Fibroblast of upper back skin (primary cell): ENCODE data around the gene DPP4.
"Not testable (repeated sequence)": the region's sequence is repeated elsewhere in the genome, so short reads cannot be mapped to it uniquely, and the experiment has no call there.

ENCODE experiments used
- DNase-seq: peaks from one replicate; pipeline ENCODE4 v3.0.0-alpha.2; 2013

DPP4 gene

DNA sequence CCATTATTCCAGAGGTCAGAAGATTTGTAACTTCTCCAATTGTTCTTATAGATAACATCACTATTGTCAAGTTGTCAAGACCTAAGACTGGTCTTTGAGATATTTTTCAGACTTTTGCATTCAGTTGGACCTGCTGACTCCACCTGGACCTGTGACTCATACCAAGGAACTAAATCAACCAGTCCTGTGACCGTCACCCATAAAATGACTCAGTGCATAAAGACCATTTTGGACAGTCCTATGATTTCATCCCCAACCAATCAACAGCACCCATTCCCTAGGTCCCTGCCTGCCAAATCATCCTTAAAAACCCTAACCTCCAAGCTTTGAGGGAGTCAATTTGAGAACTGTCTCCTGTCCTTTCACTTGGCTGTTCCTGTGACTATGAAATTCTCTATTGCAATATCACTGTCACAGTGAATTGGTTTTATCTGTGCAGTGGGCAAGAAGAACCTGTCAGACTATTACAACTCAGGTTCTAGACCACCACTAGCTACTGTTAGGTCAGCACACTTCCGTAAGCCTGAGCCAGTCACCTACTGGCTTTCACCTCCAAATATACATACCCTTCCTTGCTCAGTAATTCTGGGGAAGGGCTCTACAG, 17.1 kb downstream of the DPP4 start:
- no peak for DNase-seq

DNA sequence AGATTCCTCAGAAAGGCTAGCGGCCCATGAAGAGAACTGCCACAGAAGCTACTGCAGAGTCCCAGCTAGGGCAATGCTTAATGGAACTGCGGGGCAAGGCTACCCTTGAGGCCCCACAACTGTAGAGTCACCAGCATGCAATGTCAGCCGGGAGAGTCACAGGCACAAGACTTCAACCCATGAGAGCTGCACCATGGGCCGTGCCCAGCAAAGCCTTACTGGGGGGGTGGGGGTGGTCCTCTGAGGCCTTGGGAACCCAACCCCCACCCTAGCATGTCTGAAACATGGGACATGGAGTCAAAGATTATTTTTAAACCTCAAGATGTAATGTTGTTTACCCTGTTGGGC, 20.2 kb downstream of the DPP4 start:
- no peak for DNase-seq

DNA sequence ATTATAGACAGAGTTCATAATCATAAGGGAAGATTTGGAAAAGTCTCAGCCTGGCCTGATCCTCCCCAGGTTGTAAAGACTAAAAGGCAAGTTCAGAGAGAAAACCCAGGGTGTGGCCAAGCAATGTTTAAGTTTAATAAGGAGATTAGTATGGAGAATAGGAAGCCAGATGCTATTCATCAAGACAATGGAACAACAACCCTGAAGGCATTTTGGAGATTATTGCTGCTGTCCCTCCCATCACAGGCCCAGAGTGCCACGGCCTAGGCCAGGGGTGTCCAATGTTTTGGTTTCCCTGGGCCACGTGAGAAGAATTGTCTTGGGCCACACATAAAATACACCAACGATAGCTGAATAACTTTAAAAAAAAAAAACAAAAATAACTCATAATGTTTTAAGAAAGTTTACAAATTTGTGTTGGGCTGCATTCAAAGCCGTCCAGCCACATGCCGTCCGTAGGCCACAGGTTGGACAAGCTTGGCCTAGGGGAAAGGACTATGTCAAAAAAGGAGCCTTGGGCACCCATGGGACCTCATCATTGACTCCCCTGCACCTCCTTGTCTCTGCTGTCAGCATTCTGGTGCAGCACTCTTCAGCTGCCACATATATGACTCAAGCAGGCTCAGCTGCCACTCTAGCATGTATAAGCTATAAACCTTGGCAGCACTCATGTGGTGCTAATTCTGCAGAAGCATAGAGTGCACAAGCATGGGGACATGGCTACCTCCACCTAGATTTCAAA, 20.8 kb downstream of the DPP4 start:
- no peak for DNase-seq

DNA sequence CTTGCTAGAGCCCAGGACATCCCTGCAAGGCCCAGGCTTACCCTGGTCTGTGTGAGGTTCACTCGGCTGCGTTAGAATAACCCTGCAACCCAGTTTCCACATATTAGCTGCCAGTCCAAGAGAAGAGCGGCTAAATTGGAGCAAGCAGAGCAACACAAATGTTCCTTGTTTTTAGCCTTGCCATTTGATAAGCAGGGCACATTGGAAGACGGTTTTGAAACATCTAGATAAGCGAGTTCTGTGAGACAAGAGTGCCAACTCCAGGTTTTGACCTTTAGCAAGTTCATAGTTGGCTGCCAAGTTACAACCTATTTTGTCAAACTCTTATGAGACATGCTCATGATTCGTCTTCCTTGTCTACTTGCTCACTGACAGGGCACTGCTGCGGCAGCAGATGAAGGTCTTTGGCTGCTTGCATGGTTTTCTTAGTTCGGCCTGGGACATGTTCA, 23.5 kb downstream of the DPP4 start:
- DNase-seq = no peak

DNA sequence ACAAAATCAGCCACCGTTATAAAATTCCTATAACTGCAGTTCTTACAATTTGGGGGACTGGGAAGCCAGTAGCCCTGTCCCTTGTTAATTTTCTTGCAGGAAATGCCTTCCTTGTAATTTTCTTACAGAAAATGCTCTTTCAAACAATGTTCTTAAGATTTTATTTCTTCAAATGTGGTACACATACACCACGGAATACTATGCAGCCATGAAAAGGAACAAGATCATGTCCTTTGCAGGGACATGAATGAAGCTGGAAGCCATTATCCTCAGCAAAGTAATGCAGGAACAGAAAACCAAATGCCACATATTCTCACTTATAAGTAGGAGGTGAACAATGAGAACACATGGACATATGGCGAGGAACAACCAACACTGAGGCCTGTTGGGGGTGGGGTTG, 24.9 kb downstream of the DPP4 start:
- not testable (repeated sequence) for DNase-seq

DNA sequence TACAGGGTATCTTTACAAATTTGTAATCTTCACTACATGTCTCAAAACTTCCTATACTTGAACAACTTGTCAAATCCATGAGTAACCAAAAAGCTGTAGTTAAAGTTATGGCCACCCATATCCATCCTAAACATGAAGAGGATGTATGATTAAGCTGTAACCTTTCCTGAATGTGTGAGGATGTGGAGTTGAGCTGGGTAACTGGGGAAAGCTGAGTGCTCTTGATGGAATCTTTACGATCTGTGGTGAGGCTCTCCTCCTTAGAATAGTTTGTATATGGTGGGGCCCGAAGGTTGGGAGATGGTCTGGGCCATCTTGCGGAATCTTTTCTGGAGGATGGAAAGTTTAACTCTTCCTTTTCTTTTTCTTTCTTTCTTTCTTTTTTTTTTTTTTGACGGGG, 29.4 kb downstream of the DPP4 start:
- peak; percentile 37 for DNase-seq

DNA sequence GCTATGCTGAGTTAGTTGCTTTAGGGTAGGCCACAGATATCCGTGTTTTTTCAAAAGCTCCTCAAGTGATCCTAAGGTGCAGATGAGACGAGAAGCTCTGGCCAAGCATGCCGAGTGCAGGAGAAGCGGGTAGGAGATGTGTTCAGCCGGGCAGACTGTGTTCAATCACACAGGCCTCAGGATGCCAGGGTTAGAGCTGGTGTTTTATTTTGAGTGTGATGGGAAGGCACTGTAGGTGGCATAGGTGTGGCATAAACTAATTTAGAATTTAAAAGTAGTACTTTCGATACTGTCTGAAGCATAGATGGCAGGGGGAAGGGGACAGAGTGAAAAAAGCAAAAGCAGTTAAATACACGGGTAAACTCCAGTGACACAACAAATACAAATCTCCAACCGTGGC, 30.9 kb downstream of the DPP4 start:
- no peak for DNase-seq

DNA sequence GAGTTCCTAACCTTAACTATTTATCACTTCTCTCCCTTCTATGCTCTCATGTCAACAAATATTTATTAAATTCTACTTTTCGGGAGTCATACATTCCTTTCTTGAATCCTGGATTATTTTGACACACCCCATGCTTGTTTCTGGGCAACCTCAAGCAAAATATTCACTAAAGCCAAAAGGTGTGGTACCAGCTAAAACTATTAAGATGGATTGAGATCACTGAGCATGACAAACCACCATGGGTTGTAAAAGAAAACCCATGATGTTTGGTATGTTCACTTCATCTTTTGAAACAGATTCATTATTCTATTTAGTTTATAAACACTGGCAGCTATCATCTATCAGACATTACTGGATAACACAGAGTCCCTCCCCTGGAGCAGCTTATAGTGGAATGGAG, 32.5 kb downstream of the DPP4 start:
- no peak for DNase-seq

DNA sequence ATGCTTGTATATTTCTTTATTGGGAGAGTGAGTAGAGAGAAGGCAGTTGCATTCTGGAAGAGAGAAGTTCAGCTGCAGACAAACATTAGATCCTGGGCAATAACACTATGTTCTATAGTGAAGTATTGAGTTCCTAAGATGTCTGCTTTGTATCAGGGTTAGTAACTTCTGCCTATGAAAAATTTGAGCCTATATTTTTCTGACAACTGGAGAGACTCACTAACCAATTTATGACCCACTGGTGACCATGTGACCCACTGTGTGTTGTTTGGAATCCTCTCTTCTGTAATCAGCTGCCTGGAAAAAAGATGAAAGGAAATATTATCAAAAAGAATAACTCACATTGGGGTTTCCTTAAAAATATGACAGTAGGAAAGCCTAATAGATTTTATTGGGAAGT, 35.3 kb downstream of the DPP4 start:
- DNase-seq = no peak

DNA sequence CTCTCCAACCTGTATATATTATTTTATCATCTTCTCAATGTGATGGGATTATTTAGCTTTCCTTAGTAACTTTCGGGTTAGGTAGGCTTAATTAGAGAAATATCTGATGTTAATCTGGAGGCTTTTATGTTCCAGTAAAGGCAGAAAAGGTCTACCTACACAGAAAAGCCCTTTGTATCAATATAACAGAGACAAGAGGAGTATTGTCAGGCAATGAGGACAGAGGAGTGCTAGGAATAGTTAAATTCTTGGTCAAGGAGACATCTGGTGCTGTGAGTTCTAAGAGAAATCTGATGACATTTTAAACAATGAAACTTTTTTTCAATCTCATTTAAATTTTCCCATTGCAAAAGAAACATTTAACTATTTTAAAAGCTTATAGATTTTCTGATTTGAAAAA, 36.1 kb downstream of the DPP4 start:
- DNase-seq = no peak

DNA sequence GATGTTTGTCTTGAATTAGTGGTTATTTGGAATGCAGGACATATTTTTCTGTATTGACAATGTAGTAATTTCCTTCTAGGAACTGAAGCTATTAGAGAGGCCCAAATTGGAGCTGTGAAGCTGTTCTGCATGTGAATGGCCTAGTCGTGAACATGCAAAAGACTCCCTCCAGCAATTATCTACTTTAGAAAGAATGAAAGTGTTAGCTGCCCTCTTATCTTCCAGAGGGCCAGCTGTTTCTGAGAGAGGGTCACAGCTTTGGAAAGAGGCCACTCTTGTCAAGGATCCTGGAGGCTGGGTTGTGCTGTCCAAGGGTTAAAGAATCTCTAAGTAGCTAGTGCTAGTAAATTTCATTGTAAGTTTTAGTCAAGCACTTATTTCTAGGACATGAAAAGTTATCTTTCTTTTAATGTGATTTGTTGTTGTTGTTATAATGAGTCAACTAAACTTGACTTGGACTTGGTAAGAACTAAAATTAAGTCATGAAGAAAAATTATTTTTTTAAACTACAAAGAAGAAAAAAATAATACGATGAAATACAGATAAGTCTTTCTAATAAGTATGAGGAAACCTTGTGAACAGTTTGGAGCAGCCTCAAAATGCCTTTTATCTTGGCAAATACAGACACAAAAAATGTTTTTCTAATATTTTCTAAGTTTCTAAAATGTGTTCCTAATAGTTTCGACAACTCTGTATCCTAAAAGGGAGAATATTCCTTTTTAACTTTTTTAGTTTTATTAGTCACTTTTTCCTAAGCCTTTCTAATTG, 36.8 kb downstream of the DPP4 start:
- no peak for DNase-seq

DNA sequence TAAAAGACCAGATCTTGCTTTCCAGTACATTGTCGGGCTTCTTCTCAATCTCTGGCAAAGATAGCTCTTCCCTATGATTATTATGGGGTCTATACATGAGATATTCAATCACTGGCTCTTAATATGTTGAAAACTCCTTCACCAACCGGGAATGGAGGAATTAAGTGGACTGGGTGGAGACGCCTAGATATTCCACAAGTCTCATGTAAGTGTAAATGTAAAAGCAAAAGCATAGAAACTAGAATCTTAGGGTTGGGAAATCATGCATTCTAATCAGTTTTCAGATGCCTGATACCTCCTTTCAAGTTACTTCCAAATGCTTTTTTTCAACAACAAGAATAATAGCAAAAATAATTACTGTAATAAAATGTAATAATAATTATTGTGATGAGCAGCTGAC, 38.0 kb downstream of the DPP4 start:
- no peak for DNase-seq

DNA sequence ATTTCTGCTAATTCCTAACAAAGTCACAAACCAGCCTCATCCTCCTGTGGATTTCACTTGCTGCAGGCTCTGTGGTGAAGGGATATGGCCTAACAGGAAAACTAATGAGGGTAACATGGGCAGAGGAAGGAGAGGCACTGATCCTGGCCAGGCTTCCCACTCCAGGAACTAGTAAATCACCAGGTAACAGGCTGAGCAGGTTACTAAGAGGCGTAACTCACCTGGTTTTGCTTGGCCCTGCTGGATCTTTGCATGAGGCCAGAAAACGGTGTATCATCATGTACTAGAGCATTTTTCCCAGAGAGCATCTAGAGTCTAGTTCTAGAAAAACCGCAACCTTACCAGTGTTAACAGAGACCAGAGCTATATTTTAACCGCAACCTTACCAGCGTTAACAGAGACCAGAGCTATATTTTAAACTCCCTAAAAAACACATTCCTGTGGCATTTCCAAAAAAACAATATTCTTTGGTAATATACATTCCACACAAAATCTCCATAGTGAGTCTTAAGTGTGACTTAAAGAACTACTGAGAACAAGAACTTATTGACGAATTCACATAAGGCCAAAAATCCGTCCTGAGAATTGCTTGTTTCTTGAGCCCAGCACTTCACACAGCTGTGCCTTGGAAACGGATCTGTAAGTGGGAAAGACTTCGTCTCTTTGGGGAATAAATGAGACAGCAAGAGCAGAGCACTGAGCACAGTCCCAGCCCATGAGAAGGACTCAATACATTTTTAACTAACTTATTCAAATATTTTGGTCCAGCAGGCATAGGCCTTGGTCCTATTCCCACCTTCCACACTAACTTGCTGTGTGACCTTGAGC, 43.4 kb downstream of the DPP4 start:
- DNase-seq = peak; percentile 33

DNA sequence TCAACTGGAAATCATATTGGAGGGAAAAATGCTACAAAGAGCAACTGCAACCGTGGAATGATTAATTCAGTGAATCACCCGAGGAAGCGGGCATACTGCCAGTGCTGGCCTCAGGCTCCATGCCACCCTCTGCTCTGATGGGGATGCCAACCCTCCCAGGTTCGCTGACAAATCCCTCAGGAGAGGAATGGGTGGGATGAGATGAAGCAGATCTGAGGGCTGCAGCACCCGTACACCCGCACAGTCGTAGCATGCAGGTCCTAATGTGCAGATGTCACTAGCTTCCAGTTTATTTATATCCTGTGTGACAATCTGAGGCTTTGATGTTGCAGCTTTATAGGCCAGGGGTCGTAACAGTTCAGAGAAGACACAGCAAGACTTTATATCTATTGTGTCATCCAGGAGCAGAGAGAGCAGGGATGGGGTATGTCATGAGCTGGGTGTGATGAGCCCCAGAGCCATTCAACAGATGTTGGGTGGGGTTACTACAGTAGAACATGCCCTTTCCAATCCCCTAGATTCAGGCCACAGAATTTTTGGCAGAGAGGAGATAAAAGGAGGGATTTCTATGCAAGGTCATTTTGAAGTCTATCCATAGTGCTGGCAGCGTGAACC, 44.6 kb downstream of the DPP4 start:
- peak; percentile 32 for DNase-seq

DNA sequence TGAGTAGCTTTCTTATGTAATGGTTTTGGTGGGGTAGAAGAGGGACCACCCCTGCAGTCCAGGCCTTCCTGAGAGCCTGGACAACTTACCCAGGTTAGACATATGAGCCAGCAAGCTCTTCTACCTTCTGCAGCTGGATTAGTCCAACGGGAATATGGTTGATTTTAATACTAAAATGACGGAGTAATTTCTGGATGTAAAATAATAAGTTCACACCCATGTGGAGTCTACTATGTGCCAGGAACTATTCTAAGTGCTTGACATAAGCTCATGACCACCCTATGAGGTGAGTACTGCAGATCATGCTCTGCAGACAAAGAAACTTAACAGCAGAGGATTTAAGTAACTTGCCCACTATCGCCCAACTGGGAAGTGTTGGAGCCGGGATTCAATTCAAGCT, 45.5 kb downstream of the DPP4 start:
- DNase-seq = no peak

DNA sequence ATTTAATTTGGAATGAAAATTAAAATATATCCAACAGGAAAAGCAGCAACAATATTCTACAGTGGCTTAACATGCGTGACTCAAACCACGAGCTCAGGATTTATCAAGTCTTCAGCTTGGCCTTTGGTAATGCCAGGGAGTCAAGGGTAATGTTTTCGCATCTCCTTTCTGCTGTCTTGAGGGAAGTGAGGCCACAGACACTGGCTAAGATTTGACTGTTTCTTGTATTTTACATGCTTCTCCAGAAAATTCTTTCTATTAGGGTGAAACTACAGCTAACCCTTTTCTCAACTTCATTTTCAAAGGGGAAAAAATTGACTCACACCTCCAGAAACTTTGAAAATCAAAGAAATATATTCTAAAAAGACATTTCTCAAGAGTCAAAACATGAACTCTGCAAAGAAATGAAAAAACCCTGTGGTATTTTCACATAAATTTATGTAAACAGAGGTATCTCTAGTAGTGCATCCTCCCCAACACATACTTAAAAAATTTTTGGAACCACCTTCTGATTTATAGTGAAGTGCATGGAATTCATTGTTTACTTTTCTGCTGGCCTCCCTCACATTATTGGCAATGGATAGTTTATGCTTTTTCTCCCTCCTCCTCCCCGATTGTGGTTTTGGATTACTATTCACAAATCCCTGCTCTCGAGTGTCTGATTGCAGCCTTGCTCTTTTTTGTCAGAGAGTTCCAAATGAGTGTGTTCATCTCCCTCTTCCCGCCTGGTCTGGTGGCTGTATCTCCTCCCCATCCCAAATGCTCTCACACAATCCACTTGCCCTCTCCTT, 48.7 kb downstream of the DPP4 start:
- peak; percentile 84 for DNase-seq

DNA sequence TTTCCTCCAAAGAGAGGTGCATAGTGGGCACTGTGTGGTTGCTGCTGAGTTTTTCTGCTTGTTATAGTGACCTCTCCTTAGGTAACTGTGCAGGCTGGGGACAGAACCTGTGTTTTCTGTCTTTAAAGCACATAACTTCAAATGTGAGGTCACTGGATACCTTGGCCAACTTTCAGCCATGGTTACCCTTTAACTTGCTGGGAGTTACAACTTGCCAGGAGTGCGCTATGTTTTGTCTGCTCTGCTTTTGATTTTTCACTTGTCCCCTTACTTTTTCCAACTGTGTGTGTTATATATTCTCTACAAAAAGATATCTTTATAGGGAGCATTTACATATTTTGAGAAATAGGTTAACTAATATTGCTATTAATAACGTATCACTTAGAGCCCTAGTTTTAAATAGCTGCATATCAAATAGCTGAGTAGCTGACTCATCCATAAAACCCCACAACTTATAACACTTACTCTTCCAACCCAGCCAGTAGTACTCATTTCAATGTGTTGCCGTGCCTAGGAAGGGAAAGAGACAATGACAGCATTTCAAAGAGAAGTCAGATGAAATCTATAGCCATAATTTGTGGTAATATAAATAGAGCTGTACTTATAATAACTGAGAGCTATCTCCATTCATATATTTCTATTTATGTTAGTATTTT, 51.6 kb downstream of the DPP4 start:
- peak; percentile 55 for DNase-seq

DNA sequence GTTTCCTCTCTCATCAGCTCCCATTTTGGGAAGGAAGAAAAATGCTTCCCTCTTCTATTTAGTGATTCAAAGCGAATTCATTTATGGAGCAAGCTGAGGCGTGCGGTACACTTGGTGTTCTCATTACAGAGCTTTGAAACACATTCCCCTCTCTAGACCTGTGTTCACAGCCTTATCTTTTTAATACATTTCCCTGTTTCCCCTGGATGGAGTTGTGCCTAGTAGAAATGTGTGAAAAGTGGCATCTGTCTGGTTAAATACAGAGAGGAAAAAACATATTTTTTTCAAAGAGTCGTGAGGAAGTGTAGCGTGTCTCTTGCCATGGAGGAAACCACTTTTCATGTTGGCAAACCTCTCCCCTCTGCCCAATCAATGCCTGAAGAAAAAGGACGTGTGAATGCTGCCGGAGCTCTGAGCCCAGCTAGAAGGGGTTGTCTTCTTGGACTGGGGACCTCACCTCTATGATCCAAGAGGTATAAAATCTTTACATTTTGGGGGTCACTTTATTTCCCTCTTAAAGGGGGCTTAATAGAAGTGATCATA, 52.4 kb downstream of the DPP4 start:
- no peak for DNase-seq

DNA sequence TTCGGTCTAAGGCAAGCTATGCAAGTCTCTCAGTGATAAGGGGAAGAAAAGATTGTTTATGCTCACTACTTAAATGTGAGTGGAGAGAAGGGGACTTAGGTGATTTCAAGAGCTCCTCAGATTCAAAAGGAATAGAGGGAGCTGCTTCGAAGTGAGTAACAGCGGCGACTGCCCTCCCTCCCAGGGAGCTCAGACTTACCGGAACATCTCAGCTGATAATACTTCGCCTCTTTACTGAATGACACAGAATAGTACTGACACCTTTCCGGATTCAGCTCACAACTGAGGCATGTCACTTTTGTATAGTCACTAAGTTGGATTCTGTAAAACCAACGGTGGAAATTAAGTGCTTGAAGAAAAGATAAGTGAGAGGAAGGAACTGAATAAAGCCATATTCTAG, 55.5 kb downstream of the DPP4 start:
- DNase-seq = no peak

DNA sequence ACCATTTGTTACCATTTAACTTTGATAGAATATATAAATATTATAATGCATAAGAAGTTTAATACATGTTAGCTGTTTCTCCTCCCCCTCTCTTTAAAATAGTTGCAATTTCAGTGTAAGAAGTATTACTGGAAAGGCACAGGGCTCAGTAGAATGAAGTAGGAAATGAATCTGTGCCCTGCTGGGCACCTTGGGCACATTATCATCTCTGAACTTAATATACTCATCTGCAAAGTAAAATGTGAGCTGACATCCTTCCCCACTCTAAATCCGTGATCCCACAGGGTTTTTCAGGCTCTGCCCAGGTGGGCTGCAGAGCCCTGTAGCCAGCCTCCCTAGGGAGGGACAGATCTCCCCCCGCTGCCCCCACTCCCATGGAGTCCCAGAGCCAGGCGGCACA, 56.8 kb downstream of the DPP4 start:
- no peak for DNase-seq

DNA sequence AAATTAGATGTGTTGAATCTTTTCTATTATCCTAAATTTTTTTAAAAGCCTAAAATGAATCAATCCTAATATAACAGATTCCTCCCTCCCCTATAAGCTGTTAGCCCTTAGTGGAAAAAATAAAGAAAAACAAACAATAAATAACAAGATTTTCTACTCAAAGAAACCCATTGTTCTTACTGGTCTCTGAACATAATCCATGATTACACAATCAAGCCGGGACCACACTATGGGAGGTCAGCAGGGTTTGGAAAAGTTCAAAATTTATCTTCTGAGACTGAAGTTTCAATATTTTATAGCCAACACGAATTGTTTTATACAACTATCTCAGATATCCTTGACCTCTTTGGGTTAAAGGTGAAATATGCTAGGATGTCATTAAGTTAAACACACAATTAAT, 57.9 kb downstream of the DPP4 start:
- DNase-seq = no peak
